Upper lobe of left lung (tissue), 4 donors: ENCODE data around the gene TAC4.

Experiments
- CTCF ChIP-seq, 6 experiments: fragments of 450-650 bp in 4 of 6; fragments of 200-600 bp in 2 of 6; sonication (generic) in 2 of 6; IDR thresholded peaks; one replicate each; pipeline ENCODE4 v1.5.1; 2016 to 2019; ENCODE audit warnings: antibody characterized with exemption in 6 of 6
- POLR2A ChIP-seq, 4 donors: fragments of 450-650 bp; IDR thresholded peaks; one replicate each; pipeline ENCODE4 v1.5.1; 2016 to 2017; ENCODE audit warnings: antibody characterized with exemption in 4 of 4, mild to moderate bottlenecking in 2 of 4
- POLR2AphosphoS5 ChIP-seq, 2 donors: sonication (generic); formaldehyde crosslinking; IDR thresholded peaks; one replicate each; pipeline ENCODE4 v1.5.1; 2017; ENCODE audit warnings: antibody characterized with exemption in 2 of 2

DNA sequence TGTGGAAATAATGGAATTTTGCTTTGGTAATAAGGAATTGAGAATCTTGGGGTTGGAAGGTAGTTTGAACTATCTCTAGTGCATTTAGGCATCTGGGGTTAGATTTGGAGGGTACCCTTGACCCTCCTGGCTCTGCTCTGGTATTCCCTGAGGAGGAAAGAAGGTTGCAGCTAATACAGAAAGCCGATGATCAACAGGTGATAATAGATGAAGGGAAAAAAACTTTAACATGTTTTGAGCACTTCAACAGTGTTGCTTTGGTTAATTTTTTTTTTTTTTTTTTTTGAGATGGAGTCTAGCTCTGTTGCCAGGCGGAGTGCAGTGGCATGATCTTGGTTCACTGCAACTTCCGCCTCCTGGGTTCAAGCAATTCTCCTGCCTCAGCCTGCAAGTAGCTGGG lies 54.6 kb downstream of the TAC4 start:
- TF ChIP-seq CTCF (IDR thresholded peaks at IDR 0.05) = no peak
- no peak for TF ChIP-seq POLR2AphosphoS5 (IDR thresholded peaks at IDR 0.05)
- no peak for TF ChIP-seq POLR2A (IDR thresholded peaks at IDR 0.05)
